GM19099 (cell line): ENCODE results near the gene CCDC32.

ENCODE experiments used
- POLR2A ChIP-seq: IDR thresholded peaks from 3 replicates; pipeline ENCODE4 v1.6.1; 2011; ENCODE audit warnings: low read depth; ENCODE audit not compliant: insufficient read length; ENCODE audit errors: extremely low read depth

Gene CCDC32

GRCh38 chr15:40545457-40545856, 19.4 kb downstream of the CCDC32 start:
- TF ChIP-seq POLR2A, result no peak

DNA sequence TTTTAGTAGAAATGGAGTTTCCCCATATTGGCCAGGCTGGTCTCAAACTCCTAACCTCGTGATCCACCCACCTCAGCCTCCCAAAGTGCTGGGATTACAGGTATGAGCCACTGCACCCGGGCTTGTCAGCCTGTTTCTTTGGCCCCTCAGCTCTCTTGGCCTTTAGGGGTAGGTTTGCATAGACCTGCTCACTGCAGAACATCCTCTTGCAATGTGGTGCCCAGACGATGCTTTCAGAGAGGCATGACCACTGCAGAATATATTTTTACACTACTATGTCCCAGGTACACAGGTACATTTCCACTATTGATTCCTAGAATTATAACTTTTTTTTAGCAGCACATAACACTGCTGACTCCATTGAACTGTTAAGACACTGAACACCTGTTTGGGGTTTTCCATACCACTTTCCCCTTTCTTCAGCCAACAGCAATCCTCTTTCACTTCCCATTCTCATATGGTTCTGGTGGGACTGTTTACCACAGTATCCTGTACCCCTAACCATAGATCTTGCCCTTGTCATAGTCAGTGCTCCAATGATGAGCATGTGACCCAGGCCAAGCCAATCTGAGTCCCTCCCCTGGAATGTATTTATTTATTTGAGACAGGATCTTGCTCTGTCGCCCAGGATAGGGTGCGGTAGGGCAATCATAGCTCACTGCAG, 21.1 kb downstream of the CCDC32 start:
- TF ChIP-seq POLR2A, result no peak

- no peak for TF ChIP-seq POLR2A
Measured at GRCh38 chr15:40543082-40543481, 21.8 kb downstream of the CCDC32 start.

GRCh38 chr15:40538976-40539375, 25.9 kb downstream of the CCDC32 start:
- no peak for TF ChIP-seq POLR2A

DNA sequence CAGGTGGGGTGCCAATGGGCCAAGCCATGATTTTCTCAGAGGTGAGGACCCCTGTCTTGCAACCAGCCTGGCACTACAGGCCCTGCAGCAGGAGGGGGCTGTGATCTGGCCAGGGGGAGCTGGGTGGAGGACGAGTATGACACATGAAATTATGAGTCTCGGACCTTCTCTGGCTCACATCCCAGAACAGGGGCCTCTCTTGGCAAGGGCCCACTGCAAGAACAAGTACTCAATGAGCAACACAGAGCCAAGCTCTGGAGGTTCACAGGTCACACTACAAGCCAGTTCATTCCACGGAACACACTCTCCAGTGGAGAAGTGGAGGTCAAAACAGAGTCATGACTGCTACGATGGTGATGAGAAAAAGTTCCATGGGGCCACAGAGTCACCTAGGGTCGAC, 28.3 kb downstream of the CCDC32 start:
- no peak for TF ChIP-seq POLR2A

DNA sequence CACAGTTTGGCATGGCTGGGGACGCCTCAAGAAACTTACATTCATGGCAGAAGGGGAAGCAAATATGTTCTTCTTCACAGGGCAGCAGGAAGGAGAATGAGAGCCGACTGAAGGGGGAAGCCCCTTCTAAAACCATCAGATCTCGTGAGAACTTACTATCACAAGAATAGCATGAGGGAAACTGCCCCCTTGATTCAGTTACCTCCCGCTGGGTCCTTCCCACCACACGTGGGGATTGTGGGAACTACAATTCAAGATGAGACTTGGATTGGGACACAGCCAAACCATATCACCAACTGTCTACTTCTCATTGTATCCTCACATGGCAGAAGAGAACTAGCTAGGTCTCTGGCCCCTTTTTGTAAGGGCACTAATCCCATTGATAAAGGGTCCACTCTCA, 30.5 kb downstream of the CCDC32 start:
- TF ChIP-seq POLR2A, result no peak

GRCh38 chr15:40533763-40534364, 31.0 kb downstream of the CCDC32 start:
- no peak for TF ChIP-seq POLR2A

DNA sequence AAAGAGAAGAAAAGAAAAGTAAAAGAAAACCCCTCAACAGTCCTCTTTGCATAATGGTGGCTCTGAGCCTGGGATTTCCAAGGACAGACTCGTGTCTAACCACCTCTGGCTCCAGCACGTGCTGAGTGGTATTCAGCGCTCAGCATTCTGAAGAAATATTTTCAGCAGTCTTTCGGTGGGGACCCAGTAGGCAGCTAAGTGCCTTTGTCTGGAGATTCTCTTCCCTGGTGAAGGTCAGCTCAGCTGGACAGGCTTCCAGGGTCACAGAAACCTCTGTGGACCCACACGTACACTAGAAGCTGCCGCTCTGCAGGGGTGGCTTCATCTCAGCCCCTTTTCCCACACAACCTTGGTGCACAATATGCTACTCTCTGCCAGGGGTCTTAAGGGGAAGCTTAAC, 36.0 kb downstream of the CCDC32 start:
- TF ChIP-seq POLR2A, result no peak

DNA sequence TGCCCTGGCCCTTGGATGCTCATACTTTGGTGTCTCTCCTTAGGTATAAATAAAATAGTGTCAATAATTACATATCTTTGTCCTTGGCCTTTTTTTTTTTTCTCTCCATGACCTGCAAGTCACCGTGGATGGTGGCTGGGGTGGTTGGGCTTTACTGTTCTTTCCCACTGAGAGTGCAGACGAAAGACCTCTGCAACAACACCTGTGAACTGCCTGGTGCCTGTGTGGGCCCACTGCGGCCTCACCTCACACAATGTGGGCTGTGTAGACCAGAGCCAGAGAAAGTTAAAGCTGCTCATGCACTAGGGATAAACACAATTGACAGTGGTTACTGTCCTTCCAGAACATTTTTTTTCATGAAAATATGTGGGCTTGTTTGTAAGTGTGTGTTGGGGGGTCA, 39.0 kb downstream of the CCDC32 start:
- no peak for TF ChIP-seq POLR2A

DNA sequence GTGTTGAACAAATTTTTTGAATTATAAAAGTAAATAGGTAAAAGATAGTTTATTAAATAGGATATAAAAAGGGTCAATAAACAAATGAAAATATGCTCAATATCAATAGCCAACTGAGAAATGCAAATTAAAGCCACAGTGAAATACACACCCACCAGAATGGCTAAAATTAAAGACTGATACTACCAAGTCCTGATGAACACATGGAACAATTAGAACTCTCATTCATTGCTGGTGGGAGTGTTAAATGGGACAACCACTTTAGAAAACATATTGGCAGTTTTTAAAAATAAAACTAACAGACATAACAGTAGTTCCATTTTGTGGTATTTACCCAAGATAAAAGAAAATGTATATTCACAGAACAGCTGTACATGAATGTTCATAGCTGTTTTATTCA, 41.2 kb downstream of the CCDC32 start:
- TF ChIP-seq POLR2A, result no peak

DNA sequence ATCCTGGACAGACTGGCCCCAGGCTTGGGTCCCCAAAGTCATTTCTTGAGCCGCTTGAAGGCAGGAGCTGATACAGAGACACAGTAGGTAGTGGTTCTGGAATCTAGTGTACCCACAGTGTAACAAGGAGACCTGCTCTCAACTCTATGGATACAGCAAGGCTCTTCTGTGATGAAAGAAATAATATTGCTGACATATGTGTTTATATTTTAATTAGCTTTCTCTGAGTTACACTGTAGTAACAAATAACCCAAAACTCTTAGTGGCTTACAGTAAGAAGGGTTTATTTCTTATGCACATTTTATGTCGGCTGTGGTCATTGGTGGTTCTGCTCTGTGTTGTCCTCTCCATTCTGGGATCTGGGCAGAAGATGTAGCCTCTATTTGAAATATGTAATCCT, 48.5 kb downstream of the CCDC32 start:
- TF ChIP-seq POLR2A, result no peak

DNA sequence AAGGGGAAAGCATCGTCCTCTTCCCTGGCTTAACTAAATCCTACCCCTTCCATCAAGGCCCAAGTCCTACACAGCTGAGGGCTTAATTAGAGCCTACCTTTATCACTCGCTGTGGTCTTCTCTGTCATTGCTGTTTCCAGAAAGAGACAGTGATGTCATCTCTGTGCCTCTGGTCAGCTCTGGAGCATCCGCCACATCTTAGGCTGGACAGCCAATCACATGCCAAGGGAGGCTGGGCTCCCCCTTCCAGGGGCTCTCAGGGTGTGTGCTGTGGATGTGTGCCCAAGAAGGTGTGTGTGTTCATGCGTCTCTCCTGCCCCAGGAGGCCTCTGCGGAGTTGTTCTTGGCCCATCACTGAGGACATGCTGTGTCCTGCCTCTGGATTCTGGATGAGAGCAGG, 51.2 kb downstream of the CCDC32 start:
- TF ChIP-seq POLR2A, result no peak

- no peak for TF ChIP-seq POLR2A
Measured at GRCh38 chr15:40512440-40512839, 52.4 kb downstream of the CCDC32 start.

GRCh38 chr15:40511472-40512133, 53.2 kb downstream of the CCDC32 start:
- TF ChIP-seq POLR2A, result peak; percentile 26

GRCh38 chr15:40511093-40511471, 53.8 kb downstream of the CCDC32 start:
- TF ChIP-seq POLR2A, result no peak

- TF ChIP-seq POLR2A, result no peak
Measured at GRCh38 chr15:40510201-40510600, 54.6 kb downstream of the CCDC32 start.
